GM13977 (cell line): ENCODE data around the gene FAM156B.
"Not testable (repeated sequence)": the region's sequence is repeated elsewhere in the genome, so short reads cannot be mapped to it uniquely, and the experiment has no call there.

Source experiments
- DNase-seq: peaks from one replicate; pipeline ENCODE4 v3.0.0; 2012; ENCODE audit warnings: low spot score
- CTCF ChIP-seq: IDR thresholded peaks from 2 replicates; pipeline ENCODE4 v1.5.1; 2012; ENCODE audit warnings: mild to moderate bottlenecking, control low read depth; ENCODE audit not compliant: insufficient read depth; ENCODE audit errors: extremely low read depth, missing control alignments
- in situ Hi-C: fragments of 300-500 bp; cut with MboI; formaldehyde crosslinking; loops from one replicate; pipeline ENCODE4 v1.12.0; 2022; ENCODE audit warnings: low sequenced_read_pairs, low pct_unique_long_range_greater_than_20kb, mixed read lengths, inconsistent platforms; ENCODE audit not compliant: unreplicated experiment

FAM156B gene

GRCh38 chrX:52874661-52875060, 22.5 kb upstream of the FAM156B start:
- no peak for TF ChIP-seq CTCF
- in situ Hi-C loops, result no loop called here
- no peak for DNase-seq

DNA sequence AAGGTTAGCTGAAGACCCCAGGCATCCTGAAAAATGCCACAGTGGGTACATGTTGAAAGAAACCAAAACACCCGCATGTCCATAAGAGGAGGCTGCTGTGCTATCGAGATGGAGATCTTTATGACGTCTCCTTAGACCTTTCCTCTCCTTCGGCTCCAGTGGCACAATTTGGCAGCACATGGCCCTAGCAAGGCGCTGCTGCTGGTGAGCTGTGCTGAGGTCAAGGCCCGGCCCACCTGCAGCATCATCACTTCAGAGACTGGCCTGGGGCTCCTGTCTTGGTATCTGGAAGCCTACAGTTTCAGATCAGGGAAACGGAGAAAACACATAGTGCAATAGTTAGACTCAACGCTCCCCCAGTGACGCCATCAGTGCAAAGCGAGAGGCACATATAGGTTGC, 21.7 kb upstream of the FAM156B start:
- in situ Hi-C loops, DNase-seq: not testable (repeated sequence)

DNA sequence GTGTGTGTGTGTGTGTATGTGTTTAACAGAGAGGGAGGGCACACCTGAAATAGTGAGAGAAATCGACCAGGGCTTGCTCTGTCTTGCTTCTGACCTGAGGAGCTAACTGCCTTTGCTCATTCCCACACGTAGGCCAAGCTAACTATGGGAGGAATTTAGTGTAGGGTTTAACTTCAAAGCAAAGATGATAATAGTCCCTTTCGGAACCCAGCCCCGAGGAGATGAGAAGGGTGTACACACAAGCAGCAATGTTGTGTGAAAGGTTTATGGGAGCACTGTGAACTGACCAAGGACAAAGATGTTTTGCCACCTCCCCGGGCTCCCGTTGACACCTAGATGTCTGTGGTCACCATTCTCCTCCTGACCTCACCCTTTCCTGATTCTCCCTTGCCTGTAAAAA, 20.7 kb upstream of the FAM156B start:
- DNase-seq, in situ Hi-C loops: not testable (repeated sequence)

DNA sequence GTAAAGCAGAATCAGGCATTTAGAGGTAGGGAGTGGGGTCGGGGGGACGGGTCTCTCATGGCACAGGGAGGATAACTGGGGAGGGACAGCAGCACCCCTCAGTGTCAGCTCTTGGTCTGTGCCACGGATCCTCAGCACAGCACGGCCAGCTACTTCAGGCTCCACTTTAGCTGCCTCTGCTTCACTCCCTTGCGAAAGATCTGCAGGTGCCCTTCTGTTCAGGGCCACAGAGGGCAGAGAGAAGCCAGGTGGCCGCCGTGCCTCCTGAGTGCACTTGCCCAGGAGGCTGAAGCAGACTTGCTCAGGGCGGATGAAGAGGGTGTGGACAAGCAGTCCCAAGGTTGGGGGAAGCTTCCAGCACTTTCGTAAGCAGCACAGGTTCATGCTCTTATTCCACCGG, 9.7 kb upstream of the FAM156B start:
- DNase-seq, in situ Hi-C loops: not testable (repeated sequence)

- in situ Hi-C loops, DNase-seq: not testable (repeated sequence)
Measured at GRCh38 chrX:52888090-52888489, 9.0 kb upstream of the FAM156B start.

DNA sequence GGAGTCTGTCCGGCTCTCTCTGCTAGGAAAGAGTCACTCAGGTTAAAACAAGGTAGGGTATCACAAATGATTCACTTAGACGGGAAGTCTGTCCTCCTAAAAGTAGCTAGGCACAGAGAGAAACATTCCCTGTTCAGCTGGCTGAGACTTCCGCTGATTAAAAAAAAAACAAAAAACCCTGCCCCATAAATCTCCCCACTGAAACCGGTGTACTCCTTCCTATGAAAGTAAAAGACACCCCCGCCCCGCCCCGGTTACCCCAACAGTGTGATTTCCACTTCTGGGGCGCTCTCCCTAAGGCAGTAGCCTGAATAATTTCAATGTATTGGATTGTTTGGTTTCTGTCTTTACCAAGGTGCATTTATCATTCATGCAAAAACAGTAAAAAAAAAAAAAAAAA, 692 bp upstream of the FAM156B start:
- in situ Hi-C loops, DNase-seq: not testable (repeated sequence)

- in situ Hi-C loops, DNase-seq: not testable (repeated sequence)
Measured at GRCh38 chrX:52905531-52905930, 8.4 kb downstream of the FAM156B start.

DNA sequence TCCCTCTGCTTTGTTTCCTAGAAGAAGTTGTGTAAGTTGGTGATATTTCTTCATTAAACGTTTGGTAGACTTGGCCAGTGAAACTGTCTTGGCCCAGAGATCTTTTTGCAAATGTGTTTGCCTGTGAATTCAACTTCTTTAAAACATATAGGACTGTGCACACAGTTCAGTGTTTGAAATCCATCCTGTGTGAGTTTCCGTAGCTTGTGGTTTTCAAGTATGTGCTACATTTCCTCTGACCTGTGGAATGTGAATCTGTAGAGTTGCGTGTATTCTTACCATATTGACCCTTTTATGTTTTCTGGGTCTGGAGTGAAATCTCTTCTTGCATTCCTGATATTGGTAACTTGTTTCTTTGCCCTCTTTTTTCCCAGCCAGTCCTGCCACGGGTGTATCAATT, 8.9 kb downstream of the FAM156B start:
- in situ Hi-C loops, DNase-seq: not testable (repeated sequence)

DNA sequence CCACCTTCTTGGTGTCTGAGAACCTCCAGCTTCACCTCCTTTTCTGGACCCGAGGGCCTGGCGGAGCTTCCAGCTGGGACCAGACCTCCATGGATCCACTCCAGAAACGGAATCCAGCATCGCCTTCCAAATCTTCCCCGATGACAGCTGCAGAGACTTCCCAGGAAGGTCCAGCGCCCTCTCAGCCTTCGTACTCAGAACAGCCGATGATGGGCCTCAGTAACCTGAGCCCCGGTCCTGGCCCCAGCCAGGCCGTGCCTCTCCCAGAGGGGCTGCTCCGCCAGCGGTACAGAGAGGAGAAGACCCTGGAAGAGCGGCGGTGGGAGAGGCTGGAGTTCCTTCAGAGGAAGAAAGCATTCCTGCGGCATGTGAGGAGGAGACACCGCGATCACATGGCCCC, 10.0 kb downstream of the FAM156B start:
- in situ Hi-C loops, DNase-seq: not testable (repeated sequence)

DNA sequence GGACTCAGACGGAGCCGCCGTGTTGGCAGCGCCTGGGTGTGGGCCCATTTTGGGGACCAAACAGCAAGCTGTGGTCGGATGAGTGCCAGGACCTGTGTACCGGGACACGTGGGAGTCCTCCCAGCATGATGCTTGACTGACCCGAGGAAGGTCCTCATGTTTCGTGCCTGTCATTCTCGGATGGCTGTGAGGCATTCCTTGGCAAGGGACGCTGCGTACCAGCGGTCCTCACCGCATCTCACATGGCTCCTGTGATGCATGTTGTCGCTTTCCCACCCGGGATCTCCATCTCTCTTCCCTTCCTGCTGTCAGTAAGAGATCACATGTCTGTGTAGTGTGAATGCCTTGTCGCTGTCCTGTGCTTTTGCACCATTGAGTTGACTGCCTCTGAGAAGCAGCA, 10.8 kb downstream of the FAM156B start:
- in situ Hi-C loops, result not testable (repeated sequence)

DNA sequence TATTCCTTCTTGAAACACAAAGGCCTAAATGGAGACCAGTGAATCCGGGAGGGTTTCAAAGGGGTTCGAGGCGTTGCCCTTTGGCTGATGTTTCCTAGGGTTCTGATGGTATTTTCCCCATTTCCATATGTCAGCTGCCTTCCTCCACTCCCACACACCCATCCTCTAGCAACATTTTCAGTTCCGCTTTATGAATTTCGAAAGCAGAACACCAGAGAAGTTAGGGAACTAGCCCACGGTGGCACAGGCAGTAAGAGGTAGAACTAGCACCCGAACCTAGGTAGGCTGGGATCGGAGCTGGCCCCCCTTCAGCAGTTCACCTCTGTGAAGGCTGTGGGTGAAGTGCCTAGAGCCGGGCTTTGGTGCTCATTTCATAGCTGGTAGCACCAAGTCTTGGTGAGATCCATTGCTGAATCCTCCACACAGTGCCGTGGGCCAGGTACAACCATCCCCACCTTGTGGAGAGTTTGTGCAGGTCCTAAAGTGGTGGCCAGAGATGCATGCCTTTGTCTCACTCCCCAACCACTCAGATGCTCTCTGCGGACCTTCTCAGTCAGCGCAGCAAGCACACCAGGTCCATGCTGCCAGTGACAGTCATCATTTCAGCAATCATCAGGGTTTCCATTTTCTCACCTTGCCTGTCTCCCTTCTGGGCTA, 12.3 kb downstream of the FAM156B start:
- DNase-seq, in situ Hi-C loops: not testable (repeated sequence)

More for the DNA sequence above, 10.8 kb downstream of the FAM156B start:
- not testable (repeated sequence) for DNase-seq

- in situ Hi-C loops, DNase-seq: not testable (repeated sequence)
Measured at GRCh38 chrX:52913681-52914080, 16.6 kb downstream of the FAM156B start.

DNA sequence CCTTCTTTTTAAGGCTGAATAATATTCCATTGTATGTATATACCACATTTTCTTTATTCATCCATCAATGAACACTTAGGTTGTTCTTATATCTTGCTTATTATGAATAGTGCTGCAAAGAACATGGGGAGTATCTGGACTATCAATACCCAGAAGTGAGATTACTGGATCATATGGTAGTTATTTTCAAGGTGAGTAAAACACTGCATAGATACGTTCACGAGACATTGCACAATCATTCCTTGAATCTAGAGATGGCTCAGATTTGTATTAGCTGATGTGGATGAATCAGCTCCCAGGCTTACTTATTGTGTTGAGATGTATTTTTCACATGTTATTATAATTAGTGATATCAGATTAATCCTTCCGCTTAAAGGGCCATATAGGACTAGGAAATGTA, 17.6 kb downstream of the FAM156B start:
- in situ Hi-C loops, DNase-seq: not testable (repeated sequence)
